ENCODE data around the gene MAGT1. TPM values are rescaled to one million over a fixed set of nuclear protein-coding genes. Genes with fewer than 3 reads are reported as not detected.

Gene MAGT1
- total RNA-seq, 5 donors from 2014 or later (not counting 1 experiment from before 2014, with no cell fraction given), result 32.9 to 40.5 (median 35.5) TPM

DNA sequence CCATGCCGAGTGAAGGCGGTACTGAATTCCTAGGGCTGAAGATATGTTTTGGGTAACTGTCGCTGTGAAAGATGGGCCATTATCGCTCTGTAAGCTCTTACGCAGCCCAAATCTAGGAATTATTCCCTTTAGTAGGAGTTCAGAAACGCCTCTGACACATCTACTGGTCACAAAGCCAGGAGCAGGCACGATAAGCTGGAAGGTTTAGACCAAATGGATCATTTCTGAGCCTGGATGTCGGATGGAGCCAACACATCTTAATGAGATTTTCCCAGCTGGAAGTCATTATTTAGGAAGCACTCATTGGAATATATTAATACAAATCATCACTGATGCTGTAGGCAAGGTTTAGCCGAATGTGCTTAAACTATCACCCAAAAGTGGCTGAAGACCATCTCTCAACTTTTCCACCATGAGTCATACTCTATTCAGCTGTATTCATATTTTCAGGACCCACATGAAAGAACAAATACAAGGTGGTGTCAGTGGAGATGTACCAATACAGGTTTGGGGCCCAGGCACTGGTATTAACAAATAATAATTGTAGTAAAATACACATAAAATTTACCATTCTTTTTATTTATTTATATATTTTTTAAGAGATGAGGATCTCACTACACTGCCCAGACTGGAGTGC, 75.0 kb downstream of the MAGT1 start:
- no peak overlapping the region for H3K27ac ChIP-seq (ENCODE audit: low read length)
- H3K9me3 ChIP-seq, result no peaks in the 10 kb centered on the region
- H3K4me3 ChIP-seq (ENCODE audit: control insufficient read depth in 1 of 2, extremely low read depth in 1 of 2, low read length in 1 of 2), result no peak overlapping the region
- Mint-ChIP-seq H3K27ac (no peak overlapping the region), H3K9me3 (peaks cover 5 to 8% (median 5%) of the 10 kb centered on the region in 3 donors), H3K4me3 (no peak overlapping the region), H3K27me3 (peaks cover 0 to 3% of the 10 kb centered on the region in 2 donors), H3K36me3 (peaks cover 12% of the 10 kb centered on the region), H3K4me1 (no peaks in the 10 kb centered on the region)
- H3K36me3 ChIP-seq (ENCODE audit: control insufficient read depth in 2 of 2, extremely low read depth in 1 of 2, insufficient read depth in 1 of 2, low read length in 1 of 2), result no peaks in the 10 kb centered on the region
- CTCF ChIA-PET, result no interaction called here
- no peak for DNase-seq
- H3K27me3 ChIP-seq (replicated peaks in 1 of 2; ENCODE audit: control insufficient read depth in 2 of 2, extremely low read depth in 1 of 2, insufficient read depth in 2 of 2, low read length in 1 of 2), result no peaks in the 10 kb centered on the region
- ATAC-seq (replicated peaks in 1 of 4), result no peak
- WGBS (ENCODE audit: insufficient coverage), result 94% methylated on average over 3 of the region's 9 CpGs
- H3K4me1 ChIP-seq (ENCODE audit: control insufficient read depth in 1 of 2, extremely low read depth in 1 of 2, insufficient read depth in 2 of 2, low read length in 2 of 2), result no peaks in the 10 kb centered on the region
- POLR2A ChIA-PET, result no interaction called here

DNA sequence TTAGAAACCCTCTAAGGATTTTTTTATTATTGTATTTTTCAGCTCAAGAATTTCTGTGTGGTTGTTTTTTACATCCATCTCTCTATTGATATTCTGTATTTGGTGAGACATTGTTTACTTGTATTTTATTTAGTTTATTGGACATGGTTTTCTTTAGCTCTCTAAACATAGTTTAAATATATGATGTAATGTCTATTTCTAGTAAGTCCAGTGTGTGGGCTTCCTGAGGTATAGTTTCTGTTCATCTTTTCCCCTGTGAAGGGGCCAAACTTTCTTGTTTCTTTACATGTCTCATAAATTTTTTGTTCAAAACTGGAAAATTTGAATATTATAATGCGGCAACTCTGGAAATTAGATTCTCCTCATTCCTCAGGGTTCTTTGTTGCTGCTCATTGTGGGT, 81.0 kb downstream of the MAGT1 start:
- Mint-ChIP-seq H3K36me3 (peaks cover 3% of the 10 kb centered on the region), H3K27ac (no peak overlapping the region), H3K9me3 (peaks cover 0 to 3% (median 0%) of the 10 kb centered on the region in 3 donors), H3K4me3 (no peak overlapping the region), H3K27me3 (peaks cover 0 to 7% of the 10 kb centered on the region in 2 donors), H3K4me1 (no peaks in the 10 kb centered on the region)
- ATAC-seq (replicated peaks in 1 of 4) (no peak), DNase-seq (no peak)
- Histone ChIP-seq H3K27me3 (replicated peaks in 1 of 2; ENCODE audit: control insufficient read depth in 2 of 2, extremely low read depth in 1 of 2, insufficient read depth in 2 of 2, low read length in 1 of 2) (no peaks in the 10 kb centered on the region), H3K9me3 (no peaks in the 10 kb centered on the region), H3K4me3 (ENCODE audit: control insufficient read depth in 1 of 2, extremely low read depth in 1 of 2, low read length in 1 of 2) (no peak overlapping the region), H3K36me3 (ENCODE audit: control insufficient read depth in 2 of 2, extremely low read depth in 1 of 2, insufficient read depth in 1 of 2, low read length in 1 of 2) (no peaks in the 10 kb centered on the region), H3K4me1 (ENCODE audit: control insufficient read depth in 1 of 2, extremely low read depth in 1 of 2, insufficient read depth in 2 of 2, low read length in 2 of 2) (no peaks in the 10 kb centered on the region), H3K27ac (ENCODE audit: low read length) (no peak overlapping the region)
- ChIA-PET POLR2A (no interaction called here), CTCF (no interaction called here)
- no CpG with 5 or more reads among the region's 1 CpG for WGBS (ENCODE audit: insufficient coverage)

DNA sequence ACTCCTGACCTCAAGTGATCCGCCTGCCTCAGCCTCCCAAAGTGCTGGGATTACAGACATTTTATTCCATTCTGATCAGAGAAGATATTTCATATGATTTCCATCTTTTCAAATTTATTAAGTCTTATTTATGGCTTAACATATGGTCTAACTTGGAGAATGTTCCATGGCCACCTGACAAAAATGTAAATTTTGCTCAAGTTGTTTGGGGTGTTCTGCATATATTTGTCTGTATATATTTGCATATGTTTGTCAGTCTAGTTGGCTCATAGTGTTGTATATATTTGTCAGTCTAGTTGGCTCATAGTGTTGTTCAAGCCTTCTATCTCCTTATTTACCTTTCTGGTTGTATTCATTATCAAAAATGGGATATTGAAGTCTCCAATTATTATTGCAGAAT, 93.0 kb downstream of the MAGT1 start:
- CTCF ChIA-PET, result no interaction called here
- H3K4me1 ChIP-seq (ENCODE audit: control insufficient read depth in 1 of 2, extremely low read depth in 1 of 2, insufficient read depth in 2 of 2, low read length in 2 of 2), result no peaks in the 10 kb centered on the region
- no peak overlapping the region for H3K4me3 ChIP-seq (ENCODE audit: control insufficient read depth in 1 of 2, extremely low read depth in 1 of 2, low read length in 1 of 2)

DNA sequence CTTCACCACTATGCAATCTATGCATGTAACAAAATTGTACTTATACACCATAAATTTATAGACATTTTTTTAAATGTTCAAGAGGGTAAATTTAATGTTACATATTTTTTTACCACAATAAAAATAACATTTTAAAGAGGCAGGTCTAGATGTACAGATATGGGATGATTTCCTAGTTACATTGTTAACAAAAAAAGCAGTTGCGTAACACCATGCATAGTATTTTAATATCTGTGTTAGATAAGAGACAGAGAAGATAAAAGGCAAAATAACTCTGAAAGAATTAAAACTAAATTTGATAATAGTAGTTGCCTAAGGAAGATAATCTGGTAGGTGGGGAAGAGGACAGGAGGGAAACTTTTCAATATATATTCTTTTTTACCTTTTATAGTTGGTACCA, 100.1 kb downstream of the MAGT1 start:
- H3K27ac ChIP-seq (ENCODE audit: low read length), result no peak overlapping the region
- CTCF ChIA-PET, result no interaction called here
- WGBS (ENCODE audit: insufficient coverage), result no CpG with 5 or more reads among the region's 1 CpG
- H3K9me3 ChIP-seq, result no peaks in the 10 kb centered on the region
- Mint-ChIP-seq H3K36me3 (no peaks in the 10 kb centered on the region), H3K4me3 (no peak overlapping the region), H3K4me1 (no peaks in the 10 kb centered on the region), H3K27ac (no peak overlapping the region), H3K27me3 (no peaks in the 10 kb centered on the region), H3K9me3 (no peaks in the 10 kb centered on the region)
- H3K4me1 ChIP-seq (ENCODE audit: control insufficient read depth in 1 of 2, extremely low read depth in 1 of 2, insufficient read depth in 2 of 2, low read length in 2 of 2), result no peaks in the 10 kb centered on the region
- no peak overlapping the region for H3K4me3 ChIP-seq (ENCODE audit: control insufficient read depth in 1 of 2, extremely low read depth in 1 of 2, low read length in 1 of 2)
- H3K36me3 ChIP-seq (ENCODE audit: control insufficient read depth in 2 of 2, extremely low read depth in 1 of 2, insufficient read depth in 1 of 2, low read length in 1 of 2), result no peaks in the 10 kb centered on the region
- ATAC-seq (replicated peaks in 1 of 4) (no peak), DNase-seq (no peak)
- POLR2A ChIA-PET, result no interaction called here
- H3K27me3 ChIP-seq (replicated peaks in 1 of 2; ENCODE audit: control insufficient read depth in 2 of 2, extremely low read depth in 1 of 2, insufficient read depth in 2 of 2, low read length in 1 of 2), result no peaks in the 10 kb centered on the region

More for the DNA sequence above, 93.0 kb downstream of the MAGT1 start:
- H3K36me3 Mint-ChIP-seq, result no peaks in the 10 kb centered on the region
- Histone ChIP-seq H3K27ac (ENCODE audit: low read length) (no peak overlapping the region), H3K9me3 (no peaks in the 10 kb centered on the region), H3K27me3 (replicated peaks in 1 of 2; ENCODE audit: control insufficient read depth in 2 of 2, extremely low read depth in 1 of 2, insufficient read depth in 2 of 2, low read length in 1 of 2) (no peaks in the 10 kb centered on the region), H3K36me3 (ENCODE audit: control insufficient read depth in 2 of 2, extremely low read depth in 1 of 2, insufficient read depth in 1 of 2, low read length in 1 of 2) (no peaks in the 10 kb centered on the region)
- no CpG with 5 or more reads among the region's 1 CpG for WGBS (ENCODE audit: insufficient coverage)
- H3K9me3 Mint-ChIP-seq, result peaks cover 0 to 6% (median 3%) of the 10 kb centered on the region in 3 donors
- no peak overlapping the region for H3K27ac Mint-ChIP-seq
- ATAC-seq (replicated peaks in 1 of 4), result no peak
- H3K4me1 Mint-ChIP-seq, result no peaks in the 10 kb centered on the region
- H3K4me3 Mint-ChIP-seq, result no peak overlapping the region
- POLR2A ChIA-PET, result no interaction called here
- DNase-seq, result no peak
- no peaks in the 10 kb centered on the region for H3K27me3 Mint-ChIP-seq

DNA sequence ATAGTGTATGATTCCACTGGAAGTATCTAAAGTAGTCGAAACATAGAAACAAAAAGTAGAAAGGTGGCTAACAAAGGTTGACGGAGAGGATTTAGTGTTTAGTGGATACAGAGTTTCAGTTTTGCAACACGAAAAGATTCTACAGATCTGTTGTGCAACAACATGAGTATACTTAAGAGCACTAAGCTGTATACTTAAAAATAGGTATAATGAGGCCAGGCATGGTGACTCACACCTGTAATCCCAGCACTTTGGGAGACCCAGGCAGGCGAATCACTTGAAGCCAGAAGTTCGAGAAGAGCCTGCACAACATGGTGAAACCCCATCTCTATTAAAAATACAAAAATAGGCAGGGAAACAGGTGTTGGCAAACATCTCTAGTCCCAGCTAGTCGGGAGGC, 101.3 kb downstream of the MAGT1 start:
- Mint-ChIP-seq H3K36me3 (no peaks in the 10 kb centered on the region), H3K27ac (no peak overlapping the region), H3K9me3 (no peaks in the 10 kb centered on the region), H3K27me3 (no peaks in the 10 kb centered on the region), H3K4me1 (no peaks in the 10 kb centered on the region), H3K4me3 (no peak overlapping the region)
- WGBS (ENCODE audit: insufficient coverage), result no CpG with 5 or more reads among the region's 6 CpGs
- no peak for DNase-seq
- Histone ChIP-seq H3K27ac (ENCODE audit: low read length) (no peak overlapping the region), H3K4me1 (ENCODE audit: control insufficient read depth in 1 of 2, extremely low read depth in 1 of 2, insufficient read depth in 2 of 2, low read length in 2 of 2) (peaks cover 0 to under 1% of the 10 kb centered on the region in 2 experiments), H3K36me3 (ENCODE audit: control insufficient read depth in 2 of 2, extremely low read depth in 1 of 2, insufficient read depth in 1 of 2, low read length in 1 of 2) (no peaks in the 10 kb centered on the region), H3K27me3 (replicated peaks in 1 of 2; ENCODE audit: control insufficient read depth in 2 of 2, extremely low read depth in 1 of 2, insufficient read depth in 2 of 2, low read length in 1 of 2) (no peaks in the 10 kb centered on the region), H3K4me3 (ENCODE audit: control insufficient read depth in 1 of 2, extremely low read depth in 1 of 2, low read length in 1 of 2) (no peak overlapping the region), H3K9me3 (no peaks in the 10 kb centered on the region)
- ATAC-seq (replicated peaks in 1 of 4), result no peak
- CTCF ChIA-PET, result no interaction called here
- POLR2A ChIA-PET, result no interaction called here

DNA sequence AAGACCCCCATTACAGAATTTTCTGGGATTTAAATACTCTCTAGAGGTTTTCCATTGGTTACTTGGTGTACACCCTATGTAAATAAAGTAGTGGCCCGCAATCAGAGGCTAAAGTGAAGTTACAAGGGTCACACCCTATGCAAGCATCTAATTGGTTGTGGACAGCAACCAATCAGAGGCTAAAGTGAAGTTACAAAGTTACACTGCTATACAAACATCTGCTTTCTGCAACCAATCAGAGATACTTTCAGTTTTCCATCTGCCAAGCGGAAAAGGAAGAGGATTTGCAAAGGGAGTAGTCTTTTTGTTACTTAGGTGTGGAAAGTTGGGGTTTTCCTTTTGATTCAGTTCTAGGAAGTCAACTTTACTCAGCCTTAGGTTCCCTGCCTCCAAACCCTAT, 107.2 kb downstream of the MAGT1 start:
- H3K36me3 ChIP-seq (ENCODE audit: control insufficient read depth in 2 of 2, extremely low read depth in 1 of 2, insufficient read depth in 1 of 2, low read length in 1 of 2), result no peaks in the 10 kb centered on the region
- H3K9me3 ChIP-seq, result no peaks in the 10 kb centered on the region
- peak overlapping the region; percentile 63 to 84 for H3K27ac Mint-ChIP-seq
- POLR2A ChIA-PET, result interaction anchor here (0.6 kb wide), 2 partner anchors 1361 to 1578 kb away, joined by 3 to 5 read pairs; no protein-coding TSS in a partner anchor
- peaks cover 15 to 25% (median 22%) of the 10 kb centered on the region in 3 donors for H3K4me1 Mint-ChIP-seq
- H3K4me3 ChIP-seq (ENCODE audit: control insufficient read depth in 1 of 2, extremely low read depth in 1 of 2, low read length in 1 of 2), result peak overlapping the region in 1 of 2 donors; percentile 42
- peak in 5 of 35 experiments; percentile 2 to 66 (median 11) for DNase-seq
- H3K27ac ChIP-seq (ENCODE audit: low read length), result peak overlapping the region; percentile 77
- H3K27me3 Mint-ChIP-seq, result no peaks in the 10 kb centered on the region
- H3K36me3 Mint-ChIP-seq, result no peaks in the 10 kb centered on the region
- WGBS (ENCODE audit: insufficient coverage), result no CpG with 5 or more reads among the region's 2 CpGs
- peak overlapping the region; percentile 69 to 96 (median 81) for H3K4me3 Mint-ChIP-seq
- peak; percentile 38 to 54 (median 54) for ATAC-seq (replicated peaks in 1 of 4)
- no peaks in the 10 kb centered on the region for H3K9me3 Mint-ChIP-seq
- H3K4me1 ChIP-seq (ENCODE audit: control insufficient read depth in 1 of 2, extremely low read depth in 1 of 2, insufficient read depth in 2 of 2, low read length in 2 of 2), result peaks cover 2 to 16% of the 10 kb centered on the region in 2 experiments
- CTCF ChIA-PET, result no interaction called here
- no peaks in the 10 kb centered on the region for H3K27me3 ChIP-seq (replicated peaks in 1 of 2; ENCODE audit: control insufficient read depth in 2 of 2, extremely low read depth in 1 of 2, insufficient read depth in 2 of 2, low read length in 1 of 2)
